ENCODE results near the gene KRT33B. TPM values are rescaled to one million over a fixed set of nuclear protein-coding genes. Genes with fewer than 3 reads are reported as not detected.

Gene KRT33B
- total RNA-seq, 1 donor from 2014 or later = not detected

DNA sequence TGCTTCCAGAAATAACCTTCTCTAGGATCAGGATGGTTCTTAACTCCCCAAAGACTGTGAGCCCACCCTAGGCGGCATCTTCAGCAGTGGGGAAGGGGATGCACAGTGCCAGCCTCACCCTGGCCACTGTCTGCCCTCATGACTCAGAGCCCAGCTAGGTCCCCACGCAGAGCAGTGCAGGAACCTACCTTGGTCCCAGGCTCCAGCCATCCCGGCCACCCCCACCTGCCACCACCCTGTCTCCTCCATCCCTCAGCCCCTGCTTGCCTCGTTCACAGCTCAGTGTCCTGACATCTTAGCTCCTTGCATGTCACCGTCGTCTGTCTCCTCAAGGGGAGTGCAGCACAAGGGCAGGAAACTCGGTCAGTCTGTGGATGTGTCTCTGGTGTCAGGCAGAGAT is 38.0 kb downstream of the KRT33B start:
- Histone ChIP-seq H3K27me3 (ENCODE audit: low read depth) (no peaks in the 10 kb centered on the region), H3K9me3 (no peaks in the 10 kb centered on the region), H3K4me3 (no peak overlapping the region), H3K36me3 (no peaks in the 10 kb centered on the region), H3K27ac (no peak overlapping the region), H3K4me1 (no peaks in the 10 kb centered on the region)
- ATAC-seq = no peak
- intact Hi-C loops (cut with DNase I) = no loop called here
- no peak for TF ChIP-seq CTCF (IDR thresholded peaks at IDR 0.05)
- DNase-seq = no peak

DNA sequence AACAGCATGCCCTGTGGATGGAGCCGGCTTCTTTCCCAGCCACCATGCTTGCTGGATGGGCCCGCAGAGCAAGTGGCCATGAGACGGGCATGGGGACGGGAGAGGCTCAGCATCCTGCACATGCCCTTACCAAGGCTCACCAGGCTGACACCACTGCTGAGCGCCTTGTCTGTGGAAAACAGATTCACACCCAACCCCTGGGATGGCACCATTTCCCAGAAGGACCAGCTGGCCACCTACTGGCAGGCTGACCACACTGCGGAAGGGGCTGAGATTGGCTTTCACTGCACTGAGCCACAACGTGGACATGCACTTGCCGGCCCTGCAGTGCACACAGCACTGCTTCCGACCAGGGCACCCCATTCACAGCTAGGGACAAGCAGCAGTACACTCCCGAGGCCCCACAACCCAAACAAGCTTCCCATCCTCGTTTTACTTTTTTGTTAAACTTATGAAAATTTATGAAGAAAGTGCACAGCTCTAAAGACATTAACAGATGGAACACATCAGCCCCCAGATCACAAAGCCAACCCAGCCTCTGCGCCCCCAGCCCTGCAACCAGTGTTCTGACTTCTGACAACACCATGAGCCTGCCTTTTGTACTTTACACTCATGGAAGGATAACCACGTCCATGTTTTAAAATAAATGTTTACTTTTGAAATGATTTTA is 40.2 kb downstream of the KRT33B start:
- DNase-seq = no peak
- H3K4me1 ChIP-seq = no peaks in the 10 kb centered on the region
- TF ChIP-seq CTCF (IDR thresholded peaks at IDR 0.05) = peak; percentile 60
- intact Hi-C loops (cut with DNase I) = no loop called here
- H3K9me3 ChIP-seq = no peaks in the 10 kb centered on the region
- ATAC-seq = peak; percentile 43 to 64
- H3K4me3 ChIP-seq = no peak overlapping the region
- H3K27me3 ChIP-seq (ENCODE audit: low read depth) = no peaks in the 10 kb centered on the region
- H3K27ac ChIP-seq = no peak overlapping the region
- H3K36me3 ChIP-seq = no peaks in the 10 kb centered on the region

DNA sequence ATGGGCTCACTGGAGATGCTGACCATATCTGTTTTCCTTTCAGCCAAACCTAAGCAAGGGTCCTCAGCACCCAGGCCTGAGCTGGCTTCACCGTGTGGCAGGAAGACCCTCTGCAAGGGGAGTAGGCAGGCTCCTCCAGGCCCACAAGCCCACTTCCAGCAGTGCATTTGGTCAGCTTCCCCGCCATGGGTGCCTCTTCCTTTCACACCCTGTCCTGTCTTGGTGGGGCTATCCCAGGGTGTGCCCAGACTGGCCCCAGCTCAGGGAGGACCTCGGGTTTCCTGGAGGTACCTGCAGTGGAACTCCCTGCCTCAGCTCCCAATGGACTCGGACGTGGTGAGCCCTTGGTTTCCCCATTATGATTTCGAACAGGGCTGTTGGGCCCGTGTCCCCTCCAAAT is 41.4 kb downstream of the KRT33B start:
- ATAC-seq = no peak
- intact Hi-C loops (cut with DNase I) = no loop called here
- H3K4me1 ChIP-seq = no peaks in the 10 kb centered on the region
- no peak overlapping the region for H3K27ac ChIP-seq
- no peak overlapping the region for H3K4me3 ChIP-seq
- H3K9me3 ChIP-seq = no peaks in the 10 kb centered on the region
- no peak for DNase-seq
- no peaks in the 10 kb centered on the region for H3K27me3 ChIP-seq (ENCODE audit: low read depth)
- TF ChIP-seq CTCF (IDR thresholded peaks at IDR 0.05) = no peak
- no peaks in the 10 kb centered on the region for H3K36me3 ChIP-seq

DNA sequence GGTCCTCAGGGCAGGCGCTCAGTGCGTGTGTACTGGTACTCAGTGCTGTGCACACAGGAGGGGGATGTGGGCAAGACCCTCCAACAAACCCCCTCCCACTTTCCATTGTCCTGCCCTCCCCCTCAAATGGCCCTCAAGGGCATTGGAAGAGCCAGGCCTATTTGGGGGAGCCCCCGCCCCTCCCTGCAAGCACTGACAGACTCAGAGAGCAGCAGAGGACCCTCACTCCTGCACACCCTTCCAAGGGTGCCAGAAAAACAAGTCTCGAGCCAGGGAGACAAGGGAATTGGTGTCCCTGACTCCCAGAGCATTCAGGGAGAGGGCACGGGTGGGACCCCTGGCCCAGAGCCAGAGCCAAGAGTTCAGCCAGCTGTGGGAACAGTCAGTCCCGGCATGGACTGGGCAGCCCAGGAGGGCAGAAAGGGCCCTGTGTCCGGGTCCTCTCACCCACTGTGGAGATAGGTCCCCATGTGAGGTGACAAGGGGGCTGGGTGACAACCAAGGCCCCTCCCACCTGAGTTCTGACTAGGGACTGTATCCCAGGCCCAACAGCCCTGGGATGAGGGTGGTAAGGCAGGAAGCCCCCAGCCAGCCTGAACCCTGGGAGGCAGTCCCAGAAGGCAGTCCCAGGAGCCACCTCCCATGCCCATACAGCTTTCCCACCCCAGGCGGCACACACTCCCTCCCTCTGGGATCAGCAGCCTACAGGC is 42.0 kb downstream of the KRT33B start:
- Histone ChIP-seq H3K27ac (no peak overlapping the region), H3K4me1 (no peaks in the 10 kb centered on the region), H3K36me3 (no peaks in the 10 kb centered on the region), H3K9me3 (no peaks in the 10 kb centered on the region), H3K4me3 (no peak overlapping the region), H3K27me3 (ENCODE audit: low read depth) (no peaks in the 10 kb centered on the region)
- DNase-seq (no peak), ATAC-seq (no peak)
- TF ChIP-seq CTCF (IDR thresholded peaks at IDR 0.05) = no peak
- intact Hi-C loops (cut with DNase I) = no loop called here

DNA sequence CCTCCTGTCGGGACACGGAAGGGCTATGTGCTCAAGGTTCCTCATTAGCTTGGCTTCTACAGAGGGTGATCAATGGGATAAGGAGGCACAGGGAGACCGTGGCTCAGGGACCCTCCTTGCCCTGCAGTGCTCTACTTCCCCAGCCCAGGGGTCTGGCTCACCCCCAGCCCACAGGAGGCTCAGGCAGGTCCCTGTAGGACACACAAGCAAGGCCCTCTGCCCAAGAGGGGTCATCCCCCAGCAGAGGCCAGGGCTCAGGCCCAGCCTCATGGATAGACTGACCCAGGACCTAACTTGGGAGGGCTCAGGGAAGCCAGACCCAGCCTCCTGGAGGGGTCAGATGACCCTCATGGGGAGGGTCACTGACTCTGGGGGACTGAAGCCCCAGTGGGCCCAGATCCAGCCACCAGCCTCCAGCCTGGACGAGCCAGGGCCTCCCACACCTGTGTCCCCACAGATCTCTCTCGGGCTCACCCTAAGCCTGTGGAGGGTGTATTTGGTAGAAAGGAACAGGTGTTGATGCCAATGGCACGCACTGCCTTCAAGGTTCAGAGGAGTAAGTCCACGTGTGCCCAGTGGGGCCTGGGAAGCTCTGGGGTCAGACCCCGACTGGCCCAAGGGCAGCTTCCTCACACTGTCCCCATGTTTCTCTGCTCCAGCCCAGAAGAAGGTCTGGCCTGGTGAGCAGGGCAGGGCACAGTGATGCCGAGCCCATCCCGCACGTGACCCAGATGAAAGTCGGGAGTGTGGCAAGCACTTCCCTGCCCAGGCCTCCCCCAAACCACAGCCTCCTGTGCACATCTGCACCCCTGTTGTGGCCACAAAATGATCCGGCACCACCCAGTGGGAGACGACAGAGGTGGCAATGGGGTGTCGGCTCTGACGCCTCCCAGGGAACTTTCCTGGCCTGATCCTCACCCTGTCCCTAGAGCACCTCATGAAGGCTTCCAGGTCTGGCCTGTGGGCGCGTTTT is 43.2 kb downstream of the KRT33B start:
- no peak overlapping the region for H3K4me3 ChIP-seq
- intact Hi-C loops (cut with DNase I) = no loop called here
- no peaks in the 10 kb centered on the region for H3K36me3 ChIP-seq
- DNase-seq = no peak
- no peak for ATAC-seq
- H3K4me1 ChIP-seq = no peaks in the 10 kb centered on the region
- no peaks in the 10 kb centered on the region for H3K27me3 ChIP-seq (ENCODE audit: low read depth)
- no peaks in the 10 kb centered on the region for H3K9me3 ChIP-seq
- no peak overlapping the region for H3K27ac ChIP-seq
- TF ChIP-seq CTCF (IDR thresholded peaks at IDR 0.05) = no peak
